ENCODE measurements around the gene SMCO4.

- TF ChIP-seq POLR2A (IDR thresholded peaks at IDR 0.05) (no peak), CTCF (IDR thresholded peaks at IDR 0.05) (no peak)
These were observed 29.0 kb upstream of the SMCO4 start for GRCh38 chr11:93572171-93572570.

Data from Peyer's patch (tissue), 4 donors.